ENCODE results near the gene RAPGEF6.

Gene RAPGEF6

DNA sequence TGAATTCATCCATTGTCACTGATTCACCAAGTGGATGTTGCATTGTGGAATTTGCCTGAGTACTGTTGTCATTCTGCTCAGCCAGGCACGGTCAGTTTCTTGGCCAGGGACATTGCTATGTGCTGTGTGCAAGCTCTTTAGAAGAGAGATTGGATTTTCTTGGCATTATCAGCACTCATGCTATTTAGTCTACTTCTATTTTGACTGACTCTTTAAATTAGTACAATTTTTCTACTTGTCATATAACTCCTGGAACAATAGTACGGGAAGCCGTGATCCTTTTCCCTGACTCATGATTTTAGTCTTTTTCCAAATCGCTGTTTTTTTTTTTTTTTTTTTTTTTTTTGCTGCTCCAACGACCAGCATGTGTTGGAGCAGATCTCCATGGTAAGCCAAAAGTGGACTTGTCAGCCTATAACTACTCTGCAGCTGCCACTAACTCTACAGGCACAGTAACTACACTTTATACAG, 241.5 kb downstream of the RAPGEF6 start:
- ChIA-PET POLR2A (no interaction called here), CTCF (no interaction called here)
- no peak overlapping the region for H3K4me3 ChIP-seq (ENCODE audit: low read depth, low read length)
- TF ChIP-seq, protein P1, sequence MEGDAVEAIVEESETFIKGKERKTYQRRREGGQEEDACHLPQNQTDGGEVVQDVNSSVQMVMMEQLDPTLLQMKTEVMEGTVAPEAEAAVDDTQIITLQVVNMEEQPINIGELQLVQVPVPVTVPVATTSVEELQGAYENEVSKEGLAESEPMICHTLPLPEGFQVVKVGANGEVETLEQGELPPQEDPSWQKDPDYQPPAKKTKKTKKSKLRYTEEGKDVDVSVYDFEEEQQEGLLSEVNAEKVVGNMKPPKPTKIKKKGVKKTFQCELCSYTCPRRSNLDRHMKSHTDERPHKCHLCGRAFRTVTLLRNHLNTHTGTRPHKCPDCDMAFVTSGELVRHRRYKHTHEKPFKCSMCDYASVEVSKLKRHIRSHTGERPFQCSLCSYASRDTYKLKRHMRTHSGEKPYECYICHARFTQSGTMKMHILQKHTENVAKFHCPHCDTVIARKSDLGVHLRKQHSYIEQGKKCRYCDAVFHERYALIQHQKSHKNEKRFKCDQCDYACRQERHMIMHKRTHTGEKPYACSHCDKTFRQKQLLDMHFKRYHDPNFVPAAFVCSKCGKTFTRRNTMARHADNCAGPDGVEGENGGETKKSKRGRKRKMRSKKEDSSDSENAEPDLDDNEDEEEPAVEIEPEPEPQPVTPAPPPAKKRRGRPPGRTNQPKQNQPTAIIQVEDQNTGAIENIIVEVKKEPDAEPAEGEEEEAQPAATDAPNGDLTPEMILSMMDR (IDR thresholded peaks at IDR 0.05; ENCODE audit: insufficient read depth, low read length, missing control alignments): no peak
- no peak for DNase-seq (ENCODE audit: low read depth, low spot score)

DNA sequence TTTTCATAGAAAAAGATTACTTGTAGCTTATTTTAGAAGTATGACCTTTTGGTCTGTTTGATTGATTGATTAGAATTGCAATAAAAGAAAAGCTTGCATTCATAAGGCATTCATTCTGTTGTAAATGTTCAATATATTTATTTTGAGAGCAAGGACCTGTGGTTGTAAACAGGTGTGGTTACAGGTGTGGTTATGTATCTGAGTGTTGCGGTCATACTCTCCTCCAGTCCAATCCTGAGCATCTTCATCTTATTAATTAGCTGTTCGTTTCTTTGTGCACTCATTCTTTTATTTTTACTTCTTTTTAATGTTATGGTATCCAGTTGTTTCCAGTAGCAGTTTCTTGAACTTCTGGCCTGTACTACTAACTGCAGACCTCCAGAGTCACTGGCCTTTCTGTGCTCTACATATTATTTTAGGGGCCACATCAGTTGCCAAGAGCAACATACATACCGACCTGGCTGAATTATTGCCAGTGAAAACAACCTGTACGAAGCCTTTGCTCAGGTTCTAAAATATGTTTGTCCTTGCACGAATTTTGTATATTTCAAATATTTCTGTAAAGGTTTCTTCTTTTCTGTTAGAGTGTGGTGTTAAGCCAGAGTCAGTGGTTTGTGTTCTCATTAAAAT, 242.4 kb downstream of the RAPGEF6 start:
- ChIA-PET POLR2A (no interaction called here), CTCF (interaction anchor here (1.6 kb wide), 1 partner anchor 24 kb away, joined by 3 read pairs; no protein-coding TSS in a partner anchor)
- no peak for DNase-seq (ENCODE audit: low read depth, low spot score)
- TF ChIP-seq, protein P1 (IDR thresholded peaks at IDR 0.05; ENCODE audit: insufficient read depth, low read length, missing control alignments): no peak
- no peak overlapping the region for H3K4me3 ChIP-seq (ENCODE audit: low read depth, low read length)

DNA sequence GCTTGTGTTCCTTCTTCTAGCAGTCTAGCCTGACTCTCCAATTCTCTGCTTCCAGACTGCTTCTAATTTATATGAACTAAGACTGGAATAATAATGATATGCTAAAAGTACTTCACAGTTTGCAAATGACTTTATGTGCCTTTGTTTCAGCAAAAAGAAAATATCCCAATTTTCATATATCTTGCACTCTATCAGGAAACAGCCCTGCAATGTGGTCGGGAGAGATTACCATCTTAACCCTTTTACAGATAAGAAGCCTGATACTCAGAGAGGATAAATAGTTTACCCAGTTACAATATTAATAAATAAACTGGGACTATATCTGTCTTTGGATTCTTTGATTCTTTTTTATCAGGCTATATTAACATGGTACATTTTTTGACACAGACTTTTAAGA, 245.2 kb downstream of the RAPGEF6 start:
- ChIA-PET POLR2A (no interaction called here), CTCF (no interaction called here)
- H3K4me3 ChIP-seq (ENCODE audit: low read depth, low read length): no peak overlapping the region
- DNase-seq (ENCODE audit: low read depth, low spot score): no peak
- TF ChIP-seq, protein P1 (IDR thresholded peaks at IDR 0.05; ENCODE audit: insufficient read depth, low read length, missing control alignments): no peak

DNA sequence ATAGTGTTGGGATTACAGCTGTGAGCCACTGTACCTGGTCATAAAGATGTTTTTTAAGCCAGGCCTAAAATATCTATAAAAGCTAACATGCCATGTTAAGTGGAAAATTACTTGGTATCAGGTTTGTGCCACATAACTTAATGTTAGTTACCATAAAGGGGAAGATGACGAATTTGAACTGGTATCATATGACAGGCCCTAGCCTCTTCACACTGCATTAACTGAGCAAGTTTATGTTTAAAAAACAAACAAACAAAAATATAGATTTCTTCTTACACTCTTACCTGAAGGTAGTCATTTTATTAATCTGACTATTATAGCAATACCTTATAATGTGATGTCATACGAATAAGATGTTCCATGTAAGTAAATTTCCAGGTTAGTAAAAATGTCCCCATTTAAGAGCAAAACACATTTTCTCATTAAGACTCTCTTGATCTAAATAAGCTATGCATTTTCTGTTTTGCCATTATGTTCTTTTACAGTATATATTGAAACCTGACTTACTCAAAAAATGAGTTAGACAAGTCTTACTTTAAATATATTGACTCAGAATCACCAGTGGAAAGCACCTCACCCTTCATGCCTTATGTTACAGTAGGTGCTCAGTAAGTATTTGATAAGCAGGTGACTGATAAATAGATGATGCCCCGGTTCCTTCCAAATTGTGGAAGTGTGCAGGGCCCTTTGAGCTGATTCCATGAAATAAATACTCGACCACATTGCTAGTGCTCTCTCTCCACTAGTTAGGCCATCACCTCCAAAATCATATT, 245.7 kb downstream of the RAPGEF6 start:
- TF ChIP-seq, protein P1 (IDR thresholded peaks at IDR 0.05; ENCODE audit: insufficient read depth, low read length, missing control alignments): no peak
- no peak overlapping the region for H3K4me3 ChIP-seq (ENCODE audit: low read depth, low read length)
- DNase-seq (ENCODE audit: low read depth, low spot score): no peak
- ChIA-PET POLR2A (no interaction called here), CTCF (interaction anchor here (1.3 kb wide), 1 partner anchor 7 kb away, joined by 3 read pairs; no protein-coding TSS in a partner anchor)

DNA sequence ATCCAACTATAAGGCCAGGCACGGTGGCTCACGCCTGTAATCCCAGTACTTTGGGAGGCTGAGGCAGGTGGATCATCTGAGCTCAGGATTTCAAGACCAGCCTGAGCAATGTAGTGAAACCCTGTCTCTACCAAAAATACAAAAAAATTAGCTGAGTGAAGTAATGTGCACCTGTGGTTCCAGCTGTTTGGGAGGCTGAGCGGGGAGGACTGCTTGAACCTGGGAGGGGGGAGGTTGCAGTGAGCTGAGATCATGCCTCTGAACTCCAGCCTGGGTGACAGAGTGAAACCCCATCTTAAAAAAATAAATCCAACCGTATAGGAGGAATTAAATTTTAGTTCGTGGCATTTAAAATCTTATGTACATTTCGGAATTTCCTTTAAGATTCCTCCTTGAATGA, 247.8 kb downstream of the RAPGEF6 start:
- DNase-seq (ENCODE audit: low read depth, low spot score): no peak
- CTCF ChIA-PET: no interaction called here
- H3K4me3 ChIP-seq (ENCODE audit: low read depth, low read length): no peak overlapping the region
- TF ChIP-seq, protein P1 (IDR thresholded peaks at IDR 0.05; ENCODE audit: insufficient read depth, low read length, missing control alignments): no peak
- POLR2A ChIA-PET: no interaction called here

DNA sequence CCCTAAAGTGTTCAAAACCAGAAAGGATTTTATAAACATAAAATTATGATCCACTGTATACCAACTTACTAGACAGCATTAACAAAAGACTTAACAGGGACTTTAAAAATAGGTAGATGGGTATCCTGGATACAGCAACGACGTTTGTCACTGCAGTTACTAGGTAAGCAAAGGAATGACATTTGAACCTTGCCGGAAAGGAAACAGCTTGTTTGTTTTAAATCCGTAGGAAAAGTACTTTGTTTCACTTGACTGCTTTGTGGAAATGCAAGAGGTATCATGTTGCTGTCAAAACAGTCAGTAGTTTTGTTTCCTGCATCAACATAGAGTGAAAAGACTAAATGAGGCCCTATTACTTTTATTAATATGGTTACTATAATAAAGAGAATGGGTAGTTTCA, 248.2 kb downstream of the RAPGEF6 start:
- POLR2A ChIA-PET: no interaction called here
- DNase-seq (ENCODE audit: low read depth, low spot score): no peak
- CTCF ChIA-PET: no interaction called here
- H3K4me3 ChIP-seq (ENCODE audit: low read depth, low read length): no peak overlapping the region
- TF ChIP-seq, protein P1 (IDR thresholded peaks at IDR 0.05; ENCODE audit: insufficient read depth, low read length, missing control alignments): no peak
